HepG2 (cell line): Measurements from ENCODE around the gene GSTM1. TPM values are rescaled to one million over a fixed set of nuclear protein-coding genes. Genes with fewer than 3 reads are reported as not detected.
A peak's percentile ranks its signal among the peaks of the same experiment; 100 is the strongest.

Experiments
- ATF5 ChIP-seq: sonication (generic); formaldehyde crosslinking; IDR thresholded peaks from 2 replicates; pipeline ENCODE4 v1.4.0; 2020; ENCODE audit warnings: mild to moderate bottlenecking, low read depth, missing genetic modification reagents
- GATAD1 ChIP-seq: IDR thresholded peaks from 2 replicates; pipeline ENCODE4 v1.6.1; 2016; ENCODE audit warnings: missing genetic modification reagents, missing compliant biosample characterization
- HMG20B ChIP-seq: conservative IDR thresholded peaks from 2 replicates; pipeline ENCODE4 v1.6.1; 2016; ENCODE audit warnings: missing genetic modification reagents, missing compliant biosample characterization
- KAT8 ChIP-seq: IDR thresholded peaks from 2 replicates; pipeline ENCODE4 v1.6.1; 2016; ENCODE audit warnings: missing genetic modification reagents, missing compliant biosample characterization
- MEIS2 ChIP-seq: sonication (generic); formaldehyde crosslinking; IDR thresholded peaks from 2 replicates; pipeline ENCODE4 v1.9.0; 2021; ENCODE audit warnings: mild to moderate bottlenecking, missing genetic modification reagents
- POLR2AphosphoS2 ChIP-seq: IDR thresholded peaks from 2 replicates; pipeline ENCODE4 v1.6.1; 2011; ENCODE audit warnings: low read depth, low read length, improper control_type of control experiment
- PRDM15 ChIP-seq: sonication (generic); formaldehyde crosslinking; IDR thresholded peaks from 2 replicates; pipeline ENCODE4 v1.4.0; 2020; ENCODE audit warnings: missing genetic modification reagents
- PTBP1 ChIP-seq: fragments of 200-400 bp; formaldehyde crosslinking; IDR thresholded peaks from 2 replicates; pipeline ENCODE4 v1.6.1; 2018; ENCODE audit warnings: low read length, low read depth; ENCODE audit not compliant: poor library complexity, severe bottlenecking
- REXO4 ChIP-seq: sonication (generic); formaldehyde crosslinking; IDR thresholded peaks from 2 replicates; pipeline ENCODE4 v1.8.0; 2022; ENCODE audit warnings: missing genetic modification reagents, mild to moderate bottlenecking, borderline replicate concordance
- SATB2 ChIP-seq: sonication (generic); formaldehyde crosslinking; IDR thresholded peaks from 2 replicates; pipeline ENCODE4 v1.5.0; 2020; ENCODE audit warnings: missing genetic modification reagents
- TERF1 ChIP-seq: sonication (generic); formaldehyde crosslinking; IDR thresholded peaks from 2 replicates; pipeline ENCODE4 v1.8.0; 2022; ENCODE audit warnings: mild to moderate bottlenecking, missing genetic modification reagents, moderate library complexity
- YEATS4 ChIP-seq: sonication (generic); formaldehyde crosslinking; IDR thresholded peaks from 2 replicates; pipeline ENCODE4 v1.4.0; 2020; ENCODE audit warnings: missing genetic modification reagents, borderline replicate concordance
- ZBTB25 ChIP-seq: IDR thresholded peaks from 2 replicates; pipeline ENCODE4 v1.6.1; 2018; ENCODE audit warnings: missing genetic modification reagents
- ZKSCAN8 ChIP-seq: IDR thresholded peaks from 2 replicates; pipeline ENCODE4 v1.6.1; 2016; ENCODE audit warnings: borderline replicate concordance, missing genetic modification reagents, missing compliant biosample characterization
- ZNF20 ChIP-seq: sonication (generic); formaldehyde crosslinking; IDR thresholded peaks from 2 replicates; pipeline ENCODE4 v1.4.0; 2020; ENCODE audit warnings: mild to moderate bottlenecking, moderate library complexity, missing genetic modification reagents
- ZNF224 ChIP-seq: sonication (generic); formaldehyde crosslinking; IDR thresholded peaks from 2 replicates; pipeline ENCODE4 v1.5.0; 2020; ENCODE audit warnings: mild to moderate bottlenecking, missing genetic modification reagents
- ZNF281 ChIP-seq: sonication (generic); formaldehyde crosslinking; IDR thresholded peaks from 2 replicates; pipeline ENCODE4 v1.4.0; 2020; ENCODE audit warnings: missing genetic modification reagents, borderline replicate concordance
- ZNF790 ChIP-seq: sonication (generic); formaldehyde crosslinking; IDR thresholded peaks from 2 replicates; pipeline ENCODE4 v1.8.0; 2022; ENCODE audit warnings: missing genetic modification reagents, mild to moderate bottlenecking, borderline replicate concordance
- ZSCAN9 ChIP-seq: IDR thresholded peaks from 2 replicates; pipeline ENCODE4 v1.6.1; 2016; ENCODE audit warnings: borderline replicate concordance
- polyA plus RNA-seq, 8 experiments: library from polyadenylated mRNA; depleted of rRNA in 3 of 8; stranded (reverse) in 7 of 8; unstranded in 1 of 8; fragments of >200 nt; fragmentation: Illumina TruSeq in 4 of 8; extraction: Trizol in 4 of 8; gene quantifications; 2 replicates each; pipeline versions ENCODE4 v1.2.1 to v1.2.3, GENCODE V29; 2011 to 2016; ENCODE audit warnings: low read depth in 4 of 8, missing spikeins in 1 of 8, mixed read lengths in 1 of 8; ENCODE audit not compliant: insufficient read depth in 1 of 8
- total RNA-seq, 5 experiments: library from RNA; depleted of rRNA; stranded (reverse); fragments of >200 nt; fragmentation: Illumina TruSeq; extraction: Trizol; gene quantifications; 2 replicates each; pipeline ENCODE4 v1.2.3, GENCODE V29; 2016; ENCODE audit warnings: low read depth in 1 of 5

The GSTM1 gene
- total and polyA plus RNA-seq, 2 of the 13 experiments (the other 11 are each of a cell fraction or from before 2014, with no cell fraction given), result 0.42 TPM; not detected in 1

GRCh38 chr1:109739738-109740614 lies 52.4 kb downstream of the GSTM1 start (continued):
- TF ChIP-seq POLR2AphosphoS2 (no peak), PRDM15 (CRISPR knock-in tag) (no peak), ATF5 (CRISPR knock-in tag) (no peak), TERF1 (CRISPR knock-in tag) (no peak; the same call in 1 of the 2 replicates), ZNF281 (CRISPR knock-in tag) (no peak), HMG20B (CRISPR knock-in tag) (no peak), ZBTB25 (0 out of 2 replicates have a peak, but pooled peaks have one; percentile 16), MEIS2 (CRISPR knock-in tag) (no peak), PTBP1 (peak; percentile 65), ZKSCAN8 (CRISPR knock-in tag) (no peak), ZNF20 (CRISPR knock-in tag) (no peak), ZNF790 (CRISPR knock-in tag) (no peak; the same call in 1 of the 2 replicates), ZNF224 (CRISPR knock-in tag) (peak; percentile 81), REXO4 (CRISPR knock-in tag) (no peak), YEATS4 (CRISPR knock-in tag) (no peak), GATAD1 (CRISPR knock-in tag) (peak; percentile 8; the same call in 1 of the 2 replicates), ZSCAN9 (CRISPR knock-in tag) (no peak), SATB2 (CRISPR knock-in tag) (no peak), KAT8 (CRISPR knock-in tag) (peak; percentile 51; the same call in 1 of the 2 replicates)
